Endodermal cell (in vitro differentiated cells): ENCODE measurements around the gene MRTO4. TPM values are rescaled to one million over a fixed set of nuclear protein-coding genes. Genes with fewer than 3 reads are reported as not detected.

Experiments
- DNase-seq: peaks from one replicate; pipeline ENCODE4 v3.0.0-alpha.2; 2017
- H3K27ac ChIP-seq: 2 replicates; pipeline ENCODE4 v1.5.1; 2013; ENCODE audit warnings: mild to moderate bottlenecking, low read depth, low read length, moderate library complexity
- H3K27me3 ChIP-seq: 2 replicates; pipeline ENCODE4 v1.6.1; 2013; ENCODE audit warnings: mild to moderate bottlenecking, low read length, moderate library complexity; ENCODE audit not compliant: insufficient read depth, control insufficient read depth, poor library complexity, severe bottlenecking
- H3K36me3 ChIP-seq: 2 replicates; pipeline ENCODE4 v1.7.0; 2013; ENCODE audit warnings: mild to moderate bottlenecking, low read length, moderate library complexity; ENCODE audit not compliant: control insufficient read depth, insufficient read depth
- H3K4me1 ChIP-seq: one replicate; pipeline ENCODE4 v1.7.0; 2013; ENCODE audit warnings: low read length; ENCODE audit not compliant: control insufficient read depth, insufficient read depth
- H3K4me3 ChIP-seq: 2 replicates; pipeline ENCODE4 v1.5.1; 2013; ENCODE audit warnings: mild to moderate bottlenecking, low read length, moderate library complexity
- H3K9ac ChIP-seq: 2 replicates; pipeline ENCODE4 v1.6.1; 2013; ENCODE audit warnings: mild to moderate bottlenecking, low read length, moderate library complexity; ENCODE audit not compliant: poor library complexity, severe bottlenecking; ENCODE audit errors: extremely low read depth
- H3K9me3 ChIP-seq: 2 replicates; pipeline ENCODE4 v1.6.1; 2013; ENCODE audit warnings: mild to moderate bottlenecking, low read length, moderate library complexity; ENCODE audit not compliant: control insufficient read depth
- H3K27ac Mint-ChIP-seq: 2 replicates; pipeline ENCODE4 v1.8.0; 2020; ENCODE audit warnings: mixed read lengths
- H3K27me3 Mint-ChIP-seq: 2 replicates; pipeline ENCODE4 v1.8.0; 2021; ENCODE audit warnings: mild to moderate bottlenecking, mixed read lengths; ENCODE audit not compliant: insufficient read depth
- H3K36me3 Mint-ChIP-seq: 2 replicates; pipeline ENCODE4 v1.8.0; 2020; ENCODE audit warnings: low read depth, mixed read lengths
- H3K4me1 Mint-ChIP-seq: 2 replicates; pipeline ENCODE4 v1.8.0; 2020; ENCODE audit warnings: mixed read lengths
- H3K4me3 Mint-ChIP-seq: 2 replicates; pipeline ENCODE4 v1.8.0; 2020; ENCODE audit warnings: mild to moderate bottlenecking, moderate library complexity, mixed read lengths
- H3K9me3 Mint-ChIP-seq: 2 replicates; pipeline ENCODE4 v1.8.0; 2020; ENCODE audit warnings: mild to moderate bottlenecking, mixed read lengths
- CTCF ChIP-seq: fragments of 200-600 bp; sonication (generic); conservative IDR thresholded peaks from 2 replicates; pipeline ENCODE4 v1.5.0; 2021; ENCODE audit warnings: antibody characterized with exemption, mild to moderate bottlenecking
- WGBS, 2 experiments: methylation state at CpG; one replicate each; pipeline versions ENCODE4 v1.1.5 to v1.1.7; 2013; ENCODE audit warnings: missing lambda C conversion rate in 2 of 2, mixed read lengths in 1 of 2; ENCODE audit not compliant: insufficient coverage in 1 of 2, insufficient read length in 1 of 2; 5-methylcytosine and 5-hydroxymethylcytosine counted together
- total RNA-seq, 2 donors: library from RNA; stranded (reverse); fragmentation: NEBNext Ultra II Directional in 1 of 2; extraction: Animal tissue kit (Norgen Biotek cat#: 25700) in 1 of 2; gene quantifications; 2 replicates in 1 of 2; 3 replicates in 1 of 2; pipeline ENCODE4 v1.2.1, GENCODE V29; 2021

Gene MRTO4
- total RNA-seq, 2 donors from 2014 or later, result 37.7 to 44.5 TPM

GRCh38 chr1:19206947-19207346 lies 44.7 kb upstream of the MRTO4 start:
- Histone ChIP-seq H3K4me1 (no peaks in the 10 kb centered on the region), H3K27ac (no peak overlapping the region), H3K9ac (no peak overlapping the region), H3K27me3 (no peaks in the 10 kb centered on the region), H3K9me3 (no peaks in the 10 kb centered on the region), H3K4me3 (peak overlapping the region; percentile 22), H3K36me3 (peaks cover 17% of the 10 kb centered on the region)
- Mint-ChIP-seq H3K27ac (no peak overlapping the region), H3K36me3 (peaks cover 2% of the 10 kb centered on the region), H3K9me3 (no peaks in the 10 kb centered on the region), H3K4me1 (peaks cover 28% of the 10 kb centered on the region), H3K4me3 (no peak overlapping the region), H3K27me3 (no peaks in the 10 kb centered on the region)
- TF ChIP-seq CTCF, result no peak
- DNase-seq, result no peak
- 85 to 92% methylated on average over 3 of the region's 3 CpGs for WGBS, 2 experiments

- peak overlapping the region; percentile 94 for H3K9ac ChIP-seq
- Mint-ChIP-seq H3K27me3 (no peaks in the 10 kb centered on the region), H3K27ac (peak overlapping the region; percentile 96), H3K36me3 (peaks cover 5% of the 10 kb centered on the region), H3K4me3 (peak overlapping the region; percentile 90), H3K9me3 (no peaks in the 10 kb centered on the region), H3K4me1 (peaks cover 24% of the 10 kb centered on the region)
- peak overlapping the region; percentile 95 for H3K4me3 ChIP-seq
- DNase-seq, result no peak
- H3K27ac ChIP-seq, result peak overlapping the region; percentile 90
- peaks cover 5% of the 10 kb centered on the region for H3K4me1 ChIP-seq
- H3K36me3 ChIP-seq, result peaks cover 30% of the 10 kb centered on the region
- no peaks in the 10 kb centered on the region for H3K9me3 ChIP-seq
- TF ChIP-seq CTCF, result no peak
- no peaks in the 10 kb centered on the region for H3K27me3 ChIP-seq
- WGBS, 2 experiments, result 54 to 69% methylated on average over 6 to 7 of the region's 8 CpGs
These were observed 42.7 kb upstream of the MRTO4 start for GRCh38 chr1:19208710-19209438.

GRCh38 chr1:19209439-19209989 lies 42.1 kb upstream of the MRTO4 start:
- Mint-ChIP-seq H3K27me3 (no peaks in the 10 kb centered on the region), H3K36me3 (peaks cover 9% of the 10 kb centered on the region), H3K9me3 (no peaks in the 10 kb centered on the region), H3K4me1 (peaks cover 24% of the 10 kb centered on the region), H3K27ac (peak overlapping the region; percentile 96), H3K4me3 (peak overlapping the region; percentile 90)
- Histone ChIP-seq H3K9me3 (no peaks in the 10 kb centered on the region), H3K36me3 (peaks cover 36% of the 10 kb centered on the region), H3K9ac (peak overlapping the region; percentile 94), H3K27ac (peak overlapping the region; percentile 90), H3K4me3 (peak overlapping the region; percentile 95), H3K27me3 (no peaks in the 10 kb centered on the region), H3K4me1 (peaks cover 5% of the 10 kb centered on the region)
- no peak for DNase-seq
- TF ChIP-seq CTCF, result no peak
- 0 to 2% methylated on average over 19 to 27 of the region's 28 CpGs for WGBS, 2 experiments
